AG08395 (cell line): ENCODE measurements around the gene MED15.

Experiments
- DNase-seq: peaks from one replicate; pipeline ENCODE4 v3.0.0; 2012; ENCODE audit warnings: mixed read lengths, low spot score

Gene MED15

GRCh38 chr22:20552443-20553401, 45.3 kb downstream of the MED15 start:
- peak; percentile 86 for DNase-seq

- DNase-seq = no peak
Observed at GRCh38 chr22:20553947-20554741, 46.7 kb downstream of the MED15 start.

- DNase-seq = no peak
Observed at GRCh38 chr22:20554824-20555223, 47.4 kb downstream of the MED15 start.

- DNase-seq = no peak
Observed at GRCh38 chr22:20558534-20558933, 51.1 kb downstream of the MED15 start.

DNA sequence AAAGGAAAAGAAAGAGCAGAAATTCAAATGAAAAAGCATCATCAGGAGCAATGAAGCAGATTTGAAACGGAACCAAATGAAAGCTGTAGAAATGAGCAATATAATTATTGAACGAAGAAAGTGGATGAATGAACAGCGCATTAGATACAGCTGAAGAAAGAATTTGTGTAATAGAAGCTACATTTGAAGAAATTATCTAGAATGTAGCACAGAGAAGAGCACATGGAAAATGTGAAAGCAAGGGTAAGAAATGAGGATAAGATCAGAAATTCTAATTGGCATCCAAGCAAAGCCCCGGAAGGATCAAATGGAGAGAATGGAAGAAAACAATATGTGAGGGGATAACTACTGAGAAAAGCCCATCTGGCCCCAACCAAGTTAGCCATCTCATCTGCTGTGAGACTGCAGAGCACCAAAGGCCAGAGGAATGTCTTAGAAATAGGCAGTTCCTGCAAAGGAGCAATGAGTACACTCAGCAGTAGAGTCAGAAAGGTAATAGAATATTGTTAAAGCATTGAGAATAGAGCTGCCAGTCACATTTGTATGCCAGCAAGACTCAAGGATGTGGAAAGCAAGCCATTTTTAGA, 51.9 kb downstream of the MED15 start:
- no peak for DNase-seq

GRCh38 chr22:20560716-20561115, 53.3 kb downstream of the MED15 start:
- no peak for DNase-seq

- no peak for DNase-seq
Observed at GRCh38 chr22:20561882-20562281, 54.5 kb downstream of the MED15 start.

DNA sequence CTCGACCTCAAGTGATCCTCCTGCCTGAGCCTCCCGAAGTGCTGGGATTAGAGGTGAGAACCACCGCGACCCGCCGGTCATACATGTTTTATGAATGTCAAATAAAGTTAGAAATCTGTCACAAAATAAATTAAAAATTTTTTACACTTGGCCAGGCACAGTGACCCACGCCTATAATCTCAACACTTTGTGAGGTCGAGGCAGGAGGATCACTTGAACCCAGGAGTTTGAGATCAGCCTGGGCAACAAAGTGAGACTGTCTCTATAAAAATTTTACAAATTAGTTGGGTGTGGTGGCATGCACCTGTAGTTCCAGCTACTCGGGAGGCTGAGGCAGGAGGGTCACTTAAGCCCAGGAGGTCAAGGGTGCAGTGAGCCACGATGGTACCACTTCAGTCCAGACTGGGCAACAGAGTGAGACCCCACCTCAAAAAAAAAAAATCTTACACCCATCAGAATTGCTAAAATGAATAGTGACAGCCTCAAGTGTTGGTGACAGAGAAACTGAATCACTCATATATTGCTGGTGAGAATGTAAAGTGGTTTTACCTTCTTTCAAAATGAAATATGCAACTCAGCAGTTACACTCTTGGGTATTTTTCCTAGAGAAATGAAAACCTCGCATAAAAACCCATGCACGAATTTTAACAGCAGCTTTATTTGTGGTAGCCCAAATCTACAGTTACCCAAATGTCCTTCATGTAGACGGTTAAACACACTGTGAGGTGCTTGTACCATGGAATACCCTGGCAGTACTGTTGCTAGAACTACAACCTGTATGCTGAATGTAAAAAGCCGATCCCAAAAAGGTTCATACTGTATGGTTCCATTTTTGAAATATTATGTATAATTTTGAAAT, 55.4 kb downstream of the MED15 start:
- no peak for DNase-seq

DNA sequence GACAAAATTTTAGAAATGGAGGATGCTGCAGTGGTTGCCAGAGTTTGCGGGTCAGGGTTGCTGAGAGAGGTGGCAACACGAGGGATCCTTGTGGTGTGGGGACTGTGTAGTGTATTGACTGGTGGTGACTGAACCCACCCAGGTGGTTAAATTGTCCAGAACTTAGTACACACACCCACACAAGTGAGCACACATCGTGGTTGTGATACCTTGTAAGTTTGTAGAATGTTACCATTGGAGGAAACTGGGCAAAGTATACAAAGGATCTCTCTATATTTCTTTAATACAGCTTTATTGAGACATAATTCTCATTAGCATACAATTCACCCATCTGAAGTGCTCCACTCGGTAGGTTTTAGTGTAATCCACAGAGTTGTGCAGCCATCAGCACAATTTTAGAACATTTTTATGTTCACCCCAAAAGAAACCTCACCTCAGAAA, 56.1 kb downstream of the MED15 start:
- no peak for DNase-seq

DNA sequence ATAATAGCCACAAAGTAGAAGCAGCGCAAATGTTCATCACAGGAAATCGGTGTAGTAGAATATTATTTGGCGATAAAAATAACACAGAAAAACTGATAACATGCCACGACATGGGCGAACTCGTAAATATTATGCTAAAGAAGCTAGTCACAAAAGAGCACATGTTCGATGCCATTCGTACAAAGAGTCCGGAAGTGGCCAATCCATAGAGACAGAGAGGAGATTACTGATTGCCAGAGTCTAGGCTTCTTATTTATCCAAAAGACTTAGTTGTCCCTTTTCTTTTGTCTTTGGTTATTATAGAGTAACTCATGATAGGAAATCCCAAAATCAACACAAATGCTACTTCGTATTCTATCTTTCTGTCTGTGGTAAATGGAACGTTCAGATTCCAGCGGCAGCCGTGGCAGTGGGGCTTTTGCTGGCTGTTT, 56.5 kb downstream of the MED15 start:
- no peak for DNase-seq

DNA sequence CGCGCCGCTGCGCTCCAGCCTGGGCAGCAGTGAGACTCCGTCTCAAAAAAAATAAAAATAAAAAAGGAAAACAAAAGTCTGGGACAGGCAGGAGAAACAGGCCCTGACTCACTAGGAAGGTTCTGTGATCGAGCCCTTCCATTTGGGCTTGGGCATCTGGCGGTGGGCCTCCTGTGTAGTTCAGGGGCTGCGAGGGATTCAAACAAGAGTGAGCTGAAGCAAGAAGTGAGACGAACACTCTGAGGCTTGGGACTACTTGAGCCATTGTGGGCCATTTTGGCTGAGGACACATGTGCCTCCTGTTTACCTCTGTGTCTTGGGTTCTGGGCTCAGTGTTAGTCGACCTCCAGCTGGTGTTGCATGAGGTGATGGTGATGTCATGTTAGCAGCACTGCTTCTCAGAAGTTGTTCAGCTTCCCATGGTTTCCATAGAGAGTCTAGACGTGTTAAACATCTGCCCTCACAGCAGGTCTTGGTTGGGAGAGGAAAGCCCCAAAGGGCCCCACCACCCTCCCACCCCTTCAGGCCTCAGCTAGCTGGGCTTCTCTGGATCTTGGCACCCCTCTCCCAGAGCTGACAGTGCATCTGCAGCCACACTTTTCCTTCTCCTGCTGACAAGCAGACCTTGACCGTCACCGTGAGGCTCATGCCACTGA, 57.8 kb downstream of the MED15 start:
- DNase-seq = no peak

DNA sequence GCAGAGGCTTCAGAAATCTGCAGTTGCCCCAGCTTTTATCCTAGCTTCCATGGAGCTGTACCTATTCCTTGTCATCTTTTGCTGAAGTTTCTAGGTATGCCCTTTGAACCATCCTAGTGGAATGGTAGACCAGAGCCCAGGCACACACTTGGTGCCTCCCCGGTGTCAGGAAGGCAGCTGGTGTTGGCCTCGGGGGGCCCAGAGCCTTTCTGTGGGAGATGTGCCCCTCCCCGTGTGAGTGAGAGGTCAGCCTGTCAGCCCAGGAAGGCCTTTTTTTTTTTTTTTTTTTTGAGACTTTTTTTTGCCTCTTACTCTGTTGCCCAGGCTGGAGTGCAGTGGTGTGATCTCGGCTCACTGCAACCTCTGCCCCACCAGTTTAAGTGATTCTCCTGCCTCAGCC, 58.4 kb downstream of the MED15 start:
- DNase-seq = no peak

- peak; percentile 80 for DNase-seq
Observed at GRCh38 chr22:20566420-20567260, 59.2 kb downstream of the MED15 start.

GRCh38 chr22:20567371-20567847, 60.0 kb downstream of the MED15 start:
- peak; percentile 60 for DNase-seq

DNA sequence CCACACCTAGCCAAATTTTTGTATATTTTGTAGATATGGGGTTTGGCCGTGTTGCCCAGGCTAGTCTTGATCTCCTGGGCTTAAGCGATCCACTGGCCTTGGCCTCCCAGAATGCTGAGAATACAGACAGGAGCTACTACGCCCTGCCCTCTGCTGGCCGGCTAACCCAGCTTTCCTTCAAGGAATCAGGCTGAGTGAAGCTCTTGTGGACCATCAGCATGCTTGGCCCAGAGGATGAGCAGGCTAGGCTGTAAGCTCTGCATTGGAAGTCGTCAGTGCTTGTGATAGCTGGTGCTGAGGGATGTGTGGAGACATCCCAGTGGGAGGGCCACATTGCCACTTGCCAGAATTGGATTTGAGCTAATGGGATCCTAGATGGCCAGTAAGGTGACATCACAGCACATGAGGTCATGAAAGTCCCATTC, 60.6 kb downstream of the MED15 start:
- peak; percentile 45 for DNase-seq

DNA sequence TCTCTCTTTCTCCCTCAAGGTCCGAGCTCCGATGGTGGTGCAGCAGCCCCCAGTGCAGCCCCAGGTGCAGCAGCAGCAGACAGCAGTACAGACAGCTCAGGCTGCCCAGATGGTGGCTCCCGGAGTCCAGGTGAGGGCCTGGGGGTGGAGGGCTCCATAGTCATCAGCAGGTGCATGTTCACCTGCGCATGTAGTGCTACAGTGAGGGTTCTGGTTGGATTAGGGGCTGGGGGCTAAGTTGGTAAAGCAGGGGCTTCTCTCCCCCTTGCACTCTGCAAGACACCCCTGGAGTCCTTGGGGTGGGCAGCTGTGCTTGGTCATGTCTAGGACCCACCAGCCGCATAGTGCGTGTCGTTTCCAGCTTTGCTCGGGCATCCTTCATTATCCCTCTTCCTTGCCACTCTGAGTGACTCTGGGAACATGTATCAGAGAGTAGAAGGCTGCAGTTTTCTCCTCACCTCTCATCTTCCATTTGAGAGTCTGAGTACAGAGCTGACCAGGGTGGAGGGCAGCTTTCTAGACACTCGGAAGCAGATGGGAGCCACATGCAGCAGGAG, 61.2 kb downstream of the MED15 start:
- no peak for DNase-seq

DNA sequence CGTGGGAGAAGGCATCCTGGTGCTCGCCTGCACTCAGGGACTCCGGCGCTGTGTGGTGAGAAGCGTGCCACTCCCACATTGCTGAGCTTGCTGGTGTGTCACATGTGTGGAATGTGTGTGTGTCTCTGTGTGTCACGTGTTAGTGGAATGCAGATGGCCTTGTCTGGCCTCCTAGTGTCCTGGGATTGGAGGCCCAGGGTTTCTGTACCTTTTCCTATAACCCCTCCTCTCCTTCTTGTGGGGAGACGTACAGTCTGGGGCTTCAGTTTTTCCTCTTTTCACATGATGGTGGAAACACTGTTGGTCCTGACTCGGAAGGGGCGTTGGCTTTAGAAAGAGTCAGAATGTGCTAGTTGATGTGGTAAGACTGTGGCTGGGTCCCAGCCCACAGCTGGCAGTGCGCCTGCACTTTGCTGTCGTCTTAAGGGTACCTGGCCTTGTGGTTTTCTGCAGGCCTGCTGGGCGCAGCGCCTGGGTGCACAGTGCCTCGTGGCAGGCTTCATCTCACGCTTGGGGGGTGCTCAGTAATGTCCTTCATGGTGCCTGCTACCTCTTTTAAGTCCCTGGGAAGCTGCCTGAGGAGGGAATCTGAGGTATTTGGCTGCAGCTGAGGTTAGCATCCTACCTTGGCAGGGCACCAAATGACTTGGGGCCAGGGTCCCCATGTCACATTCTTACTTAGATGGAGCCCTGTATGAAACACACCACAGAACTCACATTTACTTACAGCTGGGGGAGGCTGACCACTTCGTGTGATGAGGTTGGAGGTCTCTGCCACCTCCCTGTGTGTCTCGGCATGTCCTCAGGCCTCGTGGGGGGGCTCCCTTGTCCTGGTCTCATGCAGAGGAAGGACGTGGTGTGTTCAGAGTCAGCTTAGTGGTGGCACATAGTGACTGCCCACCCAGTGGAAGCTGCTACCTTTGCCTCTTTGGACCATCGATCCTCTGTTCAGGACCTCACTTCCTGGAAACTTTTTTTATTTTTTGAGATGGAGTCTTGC, 61.9 kb downstream of the MED15 start:
- DNase-seq = peak; percentile 97

GRCh38 chr22:20571078-20571503, 63.7 kb downstream of the MED15 start:
- DNase-seq = no peak
